HAP-1 (cell line): ENCODE measurements around the gene FOXA3.

Source experiments
- DNase-seq, 2 experiments: peaks; one replicate each; pipeline ENCODE4 v3.0.0-alpha.2; 2016 to 2020; ENCODE audit warnings: low spot score in 2 of 2
- H3K27me3 ChIP-seq: fragments of 250-450 bp; sonication (Bioruptor Pico); 2 replicates; pipeline ENCODE4 v1.5.1; 2020; ENCODE audit warnings: low read depth, mild to moderate bottlenecking, moderate library complexity
- H3K36me3 ChIP-seq: fragments of 250-450 bp; sonication (Bioruptor Pico); replicated peaks from 2 replicates; pipeline ENCODE4 v1.5.1; 2020; ENCODE audit warnings: mild to moderate bottlenecking
- H3K4me1 ChIP-seq: fragments of 250-450 bp; sonication (Bioruptor Pico); 2 replicates; pipeline ENCODE4 v1.5.1; 2020; ENCODE audit warnings: mild to moderate bottlenecking
- H3K4me3 ChIP-seq: fragments of 250-450 bp; sonication (Bioruptor Pico); 2 replicates; pipeline ENCODE4 v1.5.1; 2020; ENCODE audit warnings: mild to moderate bottlenecking, moderate library complexity
- H3K9me3 ChIP-seq: fragments of 250-450 bp; sonication (Bioruptor Pico); 2 replicates; pipeline ENCODE4 v1.5.1; 2020; ENCODE audit warnings: mild to moderate bottlenecking, moderate library complexity
- in situ Hi-C: fragments of 300-500 bp; cut with MboI; formaldehyde crosslinking; loops from 3 replicates; pipeline ENCODE4 v1.14.3; 2020; ENCODE audit warnings: low sequenced_read_pairs, inconsistent platforms, mixed read lengths

The FOXA3 gene

DNA sequence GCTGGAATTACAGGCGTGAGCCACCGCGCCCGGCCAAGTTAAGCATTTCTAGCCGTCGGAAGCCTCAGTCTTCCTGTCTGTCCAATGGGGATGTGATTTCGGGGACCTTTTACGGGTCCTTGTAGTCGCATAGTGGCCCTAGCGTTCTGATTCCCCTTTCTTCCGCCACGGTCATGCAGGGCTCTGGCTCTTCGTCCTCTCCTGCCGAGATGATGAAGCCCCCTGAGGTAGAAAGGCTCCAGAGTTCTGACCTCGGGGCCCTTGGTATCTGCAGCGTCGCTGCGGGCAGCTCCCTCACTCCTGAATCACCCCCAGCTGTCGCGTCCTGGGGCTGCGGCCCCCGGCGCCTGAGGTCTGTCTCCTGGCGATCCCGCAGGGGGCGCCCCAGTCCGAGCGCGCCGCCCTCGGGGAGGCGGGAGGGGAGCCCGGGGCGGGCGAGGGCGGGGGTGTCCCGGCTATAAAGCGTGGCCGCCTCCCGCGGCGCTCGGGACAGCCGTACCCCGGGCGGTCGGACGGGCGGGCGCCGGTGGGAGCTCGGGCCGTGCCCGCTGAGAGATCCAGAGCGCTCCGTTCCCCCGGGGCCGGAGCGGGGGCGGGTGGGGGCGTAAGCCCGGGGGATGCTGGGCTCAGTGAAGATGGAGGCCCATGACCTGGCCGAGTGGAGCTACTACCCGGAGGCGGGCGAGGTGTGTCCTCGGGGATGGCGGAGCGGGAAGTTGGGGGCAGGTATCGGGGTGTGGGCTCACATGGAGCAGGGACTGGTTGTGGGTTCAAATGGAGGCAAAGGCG is at the start of gene FOXA3:
Gene FOXA3 (plus strand): TSS at position 487 of the 789 bp plus-strand sequence. CDS start 131 bp downstream, at position 618.
- Histone ChIP-seq H3K9me3 (no peaks in the 10 kb centered on the region), H3K27me3 (peaks cover 37% of the 10 kb centered on the region), H3K4me1 (no peaks in the 10 kb centered on the region; the same call in 1 of the 2 replicates), H3K36me3 (peaks cover 5% of the 10 kb centered on the region), H3K4me3 (peak within 1 kb of the TSS; percentile 77)
- DNase-seq, result peak in 1 of 2 experiments; percentile 63
- in situ Hi-C loops, result no loop called here

DNA sequence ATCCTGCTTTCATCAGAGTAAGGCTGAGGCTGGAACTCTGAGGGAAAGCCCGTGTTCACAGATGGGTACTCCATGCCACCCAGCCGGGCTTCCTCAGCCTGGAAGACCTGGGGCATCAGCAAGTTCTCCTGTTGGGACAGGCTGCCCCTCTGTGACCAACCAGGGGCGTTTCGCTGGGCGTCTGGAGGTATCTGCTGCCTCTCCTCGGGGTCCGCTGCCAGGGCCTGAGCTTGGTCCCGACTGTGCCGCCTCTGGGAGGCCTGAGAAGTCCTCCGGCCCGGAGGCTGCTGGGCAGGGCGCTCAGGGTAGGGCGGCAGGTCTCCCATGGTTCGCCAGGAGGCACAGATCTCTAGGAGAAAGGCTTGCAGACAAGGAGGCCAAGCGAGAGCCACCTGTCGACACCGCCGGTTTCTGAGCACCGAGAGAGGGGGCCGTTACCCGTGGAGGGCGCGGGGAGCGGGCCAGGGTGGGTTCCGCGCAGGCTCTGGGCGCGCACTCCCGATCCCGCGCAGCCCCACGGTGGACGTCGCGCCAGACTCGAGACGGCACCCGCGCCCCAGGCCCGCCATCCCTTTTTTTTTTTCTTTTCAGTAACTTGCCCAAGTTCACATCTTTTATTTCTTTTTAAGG is 49.2 kb upstream of the FOXA3 start, which contains the start of gene RSPH6A:
Gene RSPH6A (minus strand): TSS at position 458 of the 630 bp plus-strand sequence. CDS start 132 bp downstream, at position 326.
- Histone ChIP-seq H3K9me3 (no peaks in the 10 kb centered on the region), H3K4me3 (no peak within 1 kb of the TSS), H3K36me3 (peaks cover 11% of the 10 kb centered on the region), H3K4me1 (no peaks in the 10 kb centered on the region), H3K27me3 (no peaks in the 10 kb centered on the region)
- in situ Hi-C loops, result no loop called here
- DNase-seq, result no peak

GRCh38 chr19:45815481-45816216 is 48.5 kb upstream of the FOXA3 start:
- in situ Hi-C loops, result no loop called here
- Histone ChIP-seq H3K4me3 (no peak overlapping the region), H3K4me1 (no peaks in the 10 kb centered on the region), H3K36me3 (peaks cover 18% of the 10 kb centered on the region), H3K27me3 (no peaks in the 10 kb centered on the region), H3K9me3 (no peaks in the 10 kb centered on the region)
- DNase-seq, result no peak

DNA sequence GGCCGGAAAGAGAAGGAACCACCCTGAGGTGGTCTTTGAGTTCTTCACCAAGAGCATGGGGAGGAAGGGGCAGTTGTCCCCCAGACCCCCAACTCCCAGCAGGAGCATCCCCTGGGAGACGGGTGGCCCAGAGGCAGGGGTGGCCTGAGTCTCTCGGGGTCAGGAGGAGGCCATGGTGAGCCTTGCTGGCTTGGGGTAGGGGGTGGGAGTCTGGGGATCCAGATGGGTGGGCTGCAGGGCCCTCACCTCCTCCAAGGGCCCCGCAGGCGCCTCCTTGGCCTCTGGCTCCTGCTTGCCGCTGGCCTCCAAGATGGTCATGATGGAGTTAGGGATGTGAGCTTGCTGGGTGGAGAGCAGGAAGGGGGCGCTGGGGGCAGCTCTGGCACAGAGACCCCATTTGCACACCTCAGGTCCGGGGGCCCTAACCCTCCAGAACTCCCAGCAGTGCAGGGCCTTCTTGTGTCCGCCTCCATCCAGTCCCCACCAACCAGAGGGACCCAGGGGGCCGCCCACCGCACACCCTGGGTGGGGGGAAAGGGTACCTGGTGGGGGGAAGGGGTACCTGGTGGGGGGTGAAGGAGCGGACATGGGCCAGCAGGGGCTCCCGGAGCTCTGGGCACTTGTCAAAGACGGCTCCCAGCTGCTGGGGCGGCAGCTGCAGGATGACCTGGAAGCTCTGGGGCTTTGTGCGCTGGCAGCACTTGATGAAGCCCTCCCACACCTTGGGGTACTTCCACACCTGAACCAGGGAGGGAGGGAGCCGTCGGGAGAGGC is 47.7 kb upstream of the FOXA3 start:
- in situ Hi-C loops, result no loop called here

GRCh38 chr19:45817010-45817724 is 47.0 kb upstream of the FOXA3 start:
- DNase-seq, result peak; percentile 92 to 98
- Histone ChIP-seq H3K4me1 (no peaks in the 10 kb centered on the region), H3K36me3 (peaks cover 20% of the 10 kb centered on the region), H3K27me3 (no peaks in the 10 kb centered on the region), H3K4me3 (no peak overlapping the region), H3K9me3 (no peaks in the 10 kb centered on the region)
- in situ Hi-C loops, result no loop called here

More for the DNA sequence above, 47.7 kb upstream of the FOXA3 start:
- peaks cover 20% of the 10 kb centered on the region for H3K36me3 ChIP-seq
- H3K27me3 ChIP-seq, result no peaks in the 10 kb centered on the region
- no peaks in the 10 kb centered on the region for H3K9me3 ChIP-seq
- DNase-seq, result no peak
- H3K4me3 ChIP-seq, result no peak overlapping the region
- H3K4me1 ChIP-seq, result no peaks in the 10 kb centered on the region

- no peaks in the 10 kb centered on the region for H3K9me3 ChIP-seq
- in situ Hi-C loops, result no loop called here
- no peak overlapping the region for H3K4me3 ChIP-seq
- DNase-seq, result no peak
- H3K27me3 ChIP-seq, result no peaks in the 10 kb centered on the region
- H3K4me1 ChIP-seq, result no peaks in the 10 kb centered on the region
- peaks cover 26% of the 10 kb centered on the region for H3K36me3 ChIP-seq
These were observed 46.3 kb upstream of the FOXA3 start for GRCh38 chr19:45817725-45818301.

GRCh38 chr19:45819769-45820168 is 44.4 kb upstream of the FOXA3 start:
- Histone ChIP-seq H3K9me3 (no peaks in the 10 kb centered on the region), H3K36me3 (peaks cover 40% of the 10 kb centered on the region), H3K4me1 (no peaks in the 10 kb centered on the region), H3K4me3 (no peak overlapping the region), H3K27me3 (no peaks in the 10 kb centered on the region)
- in situ Hi-C loops, result no loop called here
- no peak for DNase-seq

DNA sequence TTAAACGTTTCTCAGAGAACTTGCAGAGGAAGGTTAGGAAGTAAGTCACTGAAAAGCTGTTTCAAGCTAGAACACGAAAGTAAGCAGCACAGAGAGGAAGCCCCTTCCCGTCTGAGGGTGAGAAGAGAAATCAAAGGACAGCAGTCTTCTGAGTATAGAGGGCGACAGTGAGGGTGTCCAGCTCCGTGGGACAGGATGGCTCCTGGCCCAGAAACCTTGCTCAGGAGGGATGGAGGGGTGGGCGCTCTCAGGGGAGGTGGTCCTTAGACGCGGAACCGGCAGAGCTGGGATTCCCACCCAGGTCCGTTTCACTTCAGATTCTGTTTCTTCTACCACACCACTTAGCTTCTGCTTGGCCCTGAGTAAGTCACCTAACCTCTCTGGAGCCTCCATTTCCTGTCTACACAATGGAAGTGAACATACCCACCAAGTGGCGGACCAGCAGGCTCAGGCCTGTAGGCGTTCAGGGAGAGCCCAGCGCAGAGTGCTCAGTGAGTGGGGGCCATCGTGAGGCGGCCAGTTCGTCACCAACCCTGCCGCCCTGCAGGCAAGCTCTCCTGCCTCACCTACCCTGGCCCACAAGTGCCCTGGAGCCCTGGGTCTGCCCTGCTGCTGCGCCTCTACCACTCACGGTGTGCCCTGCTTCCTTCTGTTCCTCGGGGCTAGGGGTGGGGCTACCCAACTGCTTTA is 43.6 kb upstream of the FOXA3 start:
- Histone ChIP-seq H3K4me1 (no peaks in the 10 kb centered on the region), H3K4me3 (no peak overlapping the region), H3K36me3 (peaks cover 48% of the 10 kb centered on the region), H3K27me3 (no peaks in the 10 kb centered on the region), H3K9me3 (no peaks in the 10 kb centered on the region)
- in situ Hi-C loops, result no loop called here
- no peak for DNase-seq

DNA sequence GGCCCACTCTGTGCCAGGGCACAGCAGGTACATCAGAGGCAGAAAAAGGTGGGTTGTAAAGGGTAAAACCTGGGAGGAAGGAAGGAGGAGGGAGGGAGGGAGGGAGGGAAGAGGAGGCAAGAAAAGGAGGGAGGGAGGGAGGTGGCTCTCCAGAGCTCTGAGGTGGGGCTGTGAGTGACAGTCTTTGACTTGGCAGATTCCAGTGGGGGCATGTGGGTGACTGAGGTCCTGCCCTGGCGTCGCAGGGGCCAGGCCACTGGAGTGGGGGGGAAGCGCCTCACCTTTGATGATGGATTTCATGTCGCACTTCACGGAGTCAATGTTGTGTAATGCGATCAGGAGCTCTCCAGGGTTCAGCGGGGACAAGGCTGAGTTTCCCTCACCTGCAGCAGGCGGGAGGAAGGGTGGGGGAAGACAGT is 43.0 kb upstream of the FOXA3 start:
- Histone ChIP-seq H3K4me1 (no peaks in the 10 kb centered on the region), H3K4me3 (no peak overlapping the region), H3K36me3 (peaks cover 53% of the 10 kb centered on the region), H3K9me3 (no peaks in the 10 kb centered on the region), H3K27me3 (no peaks in the 10 kb centered on the region)
- in situ Hi-C loops, result no loop called here
- DNase-seq, result no peak

DNA sequence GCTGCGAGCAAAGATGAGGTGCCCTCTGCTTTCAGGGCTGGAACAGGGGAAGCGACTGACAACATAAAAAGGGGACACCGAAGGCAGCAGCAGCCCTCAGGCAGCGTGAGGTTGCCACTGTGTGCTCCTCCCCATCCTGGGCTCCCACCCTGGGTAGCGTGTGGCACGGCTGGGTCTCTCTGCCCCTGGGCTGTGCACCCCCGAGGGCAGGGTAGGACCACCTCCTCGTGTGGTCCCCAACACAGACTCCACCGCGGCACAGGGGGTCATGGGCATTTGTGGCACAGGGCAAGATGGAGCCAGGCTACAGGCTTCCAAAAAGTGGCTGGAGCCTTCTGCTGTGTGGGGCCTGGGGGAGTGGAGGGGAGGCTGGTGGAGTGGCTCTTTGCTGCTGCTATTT is 42.6 kb upstream of the FOXA3 start:
- Histone ChIP-seq H3K9me3 (no peaks in the 10 kb centered on the region), H3K4me3 (no peak overlapping the region), H3K27me3 (no peaks in the 10 kb centered on the region), H3K4me1 (no peaks in the 10 kb centered on the region), H3K36me3 (peaks cover 58% of the 10 kb centered on the region)
- in situ Hi-C loops, result no loop called here
- DNase-seq, result no peak

GRCh38 chr19:45822716-45823115 is 41.4 kb upstream of the FOXA3 start:
- in situ Hi-C loops, result no loop called here
- peaks cover 67% of the 10 kb centered on the region for H3K36me3 ChIP-seq

DNA sequence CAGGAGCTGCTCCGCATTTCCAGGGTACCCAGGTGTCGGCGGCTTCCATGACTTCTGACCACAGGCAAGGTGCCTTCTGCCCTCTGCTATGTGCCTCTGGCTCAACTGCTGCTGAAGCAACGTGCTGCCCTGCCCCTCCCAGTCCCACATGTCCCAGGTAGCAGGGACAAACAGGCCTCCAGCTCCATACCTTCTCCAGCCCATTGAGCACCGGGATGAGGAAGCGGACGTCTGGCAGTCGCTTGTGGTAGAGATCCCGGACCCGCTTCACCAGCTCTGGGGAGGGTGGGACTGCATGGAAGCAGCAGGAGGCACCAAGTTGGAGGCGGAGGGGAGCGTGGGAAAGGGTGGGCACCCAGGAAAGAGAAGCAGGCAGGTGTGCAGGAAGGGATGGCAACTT is 40.9 kb upstream of the FOXA3 start:
- Histone ChIP-seq H3K4me1 (no peaks in the 10 kb centered on the region), H3K9me3 (no peaks in the 10 kb centered on the region), H3K4me3 (no peak overlapping the region), H3K36me3 (peaks cover 72% of the 10 kb centered on the region), H3K27me3 (no peaks in the 10 kb centered on the region)
- in situ Hi-C loops, result no loop called here
- DNase-seq, result no peak

More at GRCh38 chr19:45822716-45823115, 41.4 kb upstream of the FOXA3 start:
- DNase-seq, result no peak
- Histone ChIP-seq H3K4me1 (no peaks in the 10 kb centered on the region), H3K4me3 (no peak overlapping the region), H3K9me3 (no peaks in the 10 kb centered on the region), H3K27me3 (no peaks in the 10 kb centered on the region)
